Activated CD8-positive, alpha-beta T cell treated with anti-CD3 and anti-CD28 coated beads, Interleukin-2, amount 10 ng/mL, durations not matched to agents 7 days and 5 days (primary cell): ENCODE measurements around the gene CENPM. TPM values are rescaled to one million over a fixed set of nuclear protein-coding genes. Genes with fewer than 3 reads are reported as not detected.
A peak's percentile ranks its signal among the peaks of the same experiment; 100 is the strongest.

Source experiments
- microRNA-seq: library from miRNA; unstranded; fragments of <30 nt; microRNA quantifications from one replicate; pipeline ENCODE4 v1.2.0, GENCODE V29; 2022
- total RNA-seq, 2 experiments: library from RNA; stranded (reverse); gene quantifications; one replicate each; pipeline ENCODE4 v1.2.3, GENCODE V29; 2021

CENPM gene
- total RNA-seq, 2 experiments from 2014 or later, result 83.6 to 83.8 TPM

Small RNA genes lying within 50 kb of the gene (microRNA-seq; reads per million reads assigned to microRNA genes)
- 375 reads per million, percentile 74 among the genes with 10 or more reads in this experiment for gene MIR33A

Other genes starting within 250 kb of the CENPM start
- gene MEI1, start 247.6 kb downstream of the CENPM start, total RNA-seq, result 10 to 100 TPM; 48.1 to 48.4 TPM
- 10 to 100 TPM; 20.3 to 20.9 TPM for gene CCDC134, start 146.5 kb downstream of the CENPM start, total RNA-seq
- gene SREBF2, start 114.0 kb downstream of the CENPM start, total RNA-seq, result 10 to 100 TPM; 93.0 to 93.7 TPM
- gene SHISA8, start 32.1 kb downstream of the CENPM start, total RNA-seq, result not detected
- gene TNFRSF13C, start 20.3 kb downstream of the CENPM start, total RNA-seq, result 1 to 10 TPM; 1.2 to 1.6 TPM
- gene SEPTIN3, start 22.3 kb upstream of the CENPM start, total RNA-seq, result under 1 TPM; 0.21 to 0.37 TPM
- 1 to 10 TPM; 1.1 to 1.3 TPM for gene WBP2NL, start 51.6 kb upstream of the CENPM start, total RNA-seq
- gene NAGA, start 123.7 kb upstream of the CENPM start, total RNA-seq, result 10 to 100 TPM; 17.1 to 18.1 TPM
- gene PHETA2, start 127.1 kb upstream of the CENPM start, total RNA-seq, result 1 to 10 TPM; 1.6 to 1.9 TPM
- gene SMDT1, start 132.5 kb upstream of the CENPM start, total RNA-seq, result 10 to 100 TPM; 77.2 to 78.2 TPM
- 100 to 1,000 TPM in 1 of 2 experiments, 10 to 100 TPM in 1; 90.7 to 102 TPM for gene NDUFA6, start 143.6 kb upstream of the CENPM start, total RNA-seq
- 1 to 10 TPM; 2.9 to 3.6 TPM for gene CYP2D6, start 183.7 kb upstream of the CENPM start, total RNA-seq